Measurements from ENCODE around the gene FBF1. TPM values are rescaled to one million over a fixed set of nuclear protein-coding genes. Genes with fewer than 3 reads are reported as not detected.

The FBF1 gene
- total RNA-seq, 1 donor from 2014 or later, result 15.1 TPM

DNA sequence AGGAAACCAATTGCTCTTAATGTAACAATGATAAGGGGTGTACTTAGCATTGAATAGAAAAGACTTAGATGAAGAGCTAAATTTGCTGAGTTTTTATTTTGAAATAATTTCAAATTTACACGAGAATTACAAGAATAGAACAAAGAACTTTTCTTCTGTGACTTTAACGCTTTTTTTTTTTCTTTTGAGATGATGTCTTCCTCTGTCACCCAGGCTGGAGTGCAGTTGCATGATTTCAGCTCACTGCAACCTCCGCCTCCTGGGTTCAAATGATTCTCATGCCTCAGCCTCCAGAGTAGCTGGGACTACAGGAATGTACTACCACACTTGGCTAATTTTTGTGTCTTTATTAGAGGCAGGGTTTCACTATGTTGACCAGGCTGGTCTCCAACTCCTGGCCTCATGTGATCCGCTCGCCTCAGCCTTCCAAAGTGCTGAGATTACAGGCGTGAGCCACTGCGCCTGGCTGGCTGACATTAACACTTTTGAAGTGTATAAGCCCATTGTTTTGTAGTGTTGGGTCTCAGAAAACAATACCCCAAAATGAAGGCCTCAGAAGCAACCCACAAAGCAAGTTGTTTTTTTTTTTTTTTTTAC, 40.3 kb upstream of the FBF1 start:
- ChIA-PET POLR2A (interaction anchor here (0.5 to 1.6 kb wide), 9 partner anchors 9 to 423 kb away, joined by 3 to 9 read pairs (median 5); partner anchors contain the start of gene MRPL38), CTCF (interaction anchor here (0.8 kb wide), 1 partner anchor 16 kb away, joined by 3 read pairs; no protein-coding TSS in a partner anchor)
- Mint-ChIP-seq H3K27me3 (no peaks in the 10 kb centered on the region), H3K4me1 (peaks cover 30% of the 10 kb centered on the region), H3K36me3 (ENCODE audit: low read depth) (peaks cover 16% of the 10 kb centered on the region), H3K9me3 (no peaks in the 10 kb centered on the region), H3K4me3 (peak overlapping the region; percentile 21), H3K27ac (peak overlapping the region; percentile 100)
- DNase-seq, result no peak
- ATAC-seq (ENCODE audit: low read depth), result no peak
- intact Hi-C loops (cut with micrococcal nuclease), result no loop called here
- TF ChIP-seq, protein P1, sequence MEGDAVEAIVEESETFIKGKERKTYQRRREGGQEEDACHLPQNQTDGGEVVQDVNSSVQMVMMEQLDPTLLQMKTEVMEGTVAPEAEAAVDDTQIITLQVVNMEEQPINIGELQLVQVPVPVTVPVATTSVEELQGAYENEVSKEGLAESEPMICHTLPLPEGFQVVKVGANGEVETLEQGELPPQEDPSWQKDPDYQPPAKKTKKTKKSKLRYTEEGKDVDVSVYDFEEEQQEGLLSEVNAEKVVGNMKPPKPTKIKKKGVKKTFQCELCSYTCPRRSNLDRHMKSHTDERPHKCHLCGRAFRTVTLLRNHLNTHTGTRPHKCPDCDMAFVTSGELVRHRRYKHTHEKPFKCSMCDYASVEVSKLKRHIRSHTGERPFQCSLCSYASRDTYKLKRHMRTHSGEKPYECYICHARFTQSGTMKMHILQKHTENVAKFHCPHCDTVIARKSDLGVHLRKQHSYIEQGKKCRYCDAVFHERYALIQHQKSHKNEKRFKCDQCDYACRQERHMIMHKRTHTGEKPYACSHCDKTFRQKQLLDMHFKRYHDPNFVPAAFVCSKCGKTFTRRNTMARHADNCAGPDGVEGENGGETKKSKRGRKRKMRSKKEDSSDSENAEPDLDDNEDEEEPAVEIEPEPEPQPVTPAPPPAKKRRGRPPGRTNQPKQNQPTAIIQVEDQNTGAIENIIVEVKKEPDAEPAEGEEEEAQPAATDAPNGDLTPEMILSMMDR (IDR thresholded peaks at IDR 0.05), result no peak

DNA sequence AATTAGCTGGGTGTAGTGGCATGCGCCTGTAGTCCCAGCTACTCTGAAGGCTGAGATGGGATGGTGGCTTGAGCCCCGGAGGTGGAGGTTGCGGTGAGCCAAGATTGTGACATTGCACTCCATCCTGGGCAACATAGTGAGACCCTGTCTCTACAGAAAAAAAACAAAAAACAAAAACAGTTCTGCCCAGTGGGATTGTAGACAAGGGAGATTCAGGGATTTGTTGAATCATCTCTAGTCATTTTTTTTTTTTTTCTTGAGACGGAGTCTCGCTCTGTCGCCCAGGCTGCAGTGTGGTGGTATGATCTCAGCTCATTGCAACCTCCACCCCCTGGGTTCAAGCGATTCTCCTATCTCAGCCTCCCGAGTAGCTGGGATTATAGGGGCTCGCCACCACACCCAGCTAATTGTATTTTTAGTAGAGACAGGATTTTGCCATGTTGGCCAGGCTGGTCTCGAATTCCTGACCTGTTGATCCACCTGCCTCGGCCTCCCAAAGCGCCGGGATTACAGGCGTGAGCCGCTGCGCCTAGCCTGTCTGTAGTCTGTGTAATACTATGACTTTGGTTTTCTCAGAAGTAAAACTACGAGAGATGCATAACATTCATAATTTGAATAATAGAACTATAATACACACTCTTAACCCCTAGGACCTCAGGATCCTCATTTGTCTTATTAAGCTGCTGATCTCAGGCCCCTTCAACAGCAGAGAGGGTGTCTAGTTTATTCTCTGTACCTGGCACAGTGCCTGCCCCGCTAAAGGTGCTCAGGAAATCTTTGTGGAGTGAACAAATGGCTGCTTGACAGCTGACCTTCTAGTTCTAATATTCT, 39.6 kb upstream of the FBF1 start:
- ChIA-PET CTCF (interaction anchor here (0.6 to 0.8 kb wide), 2 partner anchors 8 to 17 kb away, joined by 3 read pairs; no protein-coding TSS in a partner anchor), POLR2A (interaction anchor here (0.5 to 1.6 kb wide), 11 partner anchors 10 to 295 kb away, joined by 3 to 10 read pairs (median 5); partner anchors contain the start of gene MRPL38)
- Mint-ChIP-seq H3K36me3 (ENCODE audit: low read depth) (peaks cover 16% of the 10 kb centered on the region), H3K4me1 (peaks cover 37% of the 10 kb centered on the region), H3K27ac (peak overlapping the region; percentile 100), H3K27me3 (no peaks in the 10 kb centered on the region), H3K9me3 (no peaks in the 10 kb centered on the region), H3K4me3 (peak overlapping the region; percentile 100)
- intact Hi-C loops (cut with micrococcal nuclease), result no loop called here
- DNase-seq (no peak), ATAC-seq (ENCODE audit: low read depth) (no peak)
- TF ChIP-seq, protein P1 (IDR thresholded peaks at IDR 0.05), result no peak

DNA sequence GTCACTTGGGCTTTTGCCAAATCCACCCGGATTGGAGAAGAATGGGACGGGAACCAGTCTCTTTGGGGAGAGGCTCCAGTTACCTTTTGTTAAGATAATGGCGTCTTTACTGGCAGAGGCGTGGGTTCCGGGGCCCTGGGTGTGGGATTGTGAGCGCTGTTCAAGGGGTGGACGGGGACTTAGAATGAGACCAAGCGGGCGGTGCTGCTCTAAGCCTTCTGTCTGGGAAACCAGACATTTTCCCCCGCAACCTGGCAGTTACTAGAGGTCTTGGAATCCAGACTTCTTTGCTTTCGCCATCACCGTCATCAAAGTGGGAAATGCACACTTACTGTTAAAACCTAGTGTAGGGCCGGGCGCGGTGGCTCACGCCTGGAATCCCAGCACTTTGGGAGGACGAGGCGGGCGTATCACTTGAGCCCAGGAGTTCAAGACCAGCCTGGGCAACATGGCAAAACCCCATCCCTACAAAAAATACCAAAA, 38.9 kb upstream of the FBF1 start:
- intact Hi-C loops (cut with micrococcal nuclease), result loop anchor here (1.0 to 2.0 kb wide), 7 partner anchors 13 to 194 kb away; partner anchors contain the start of genes FBF1 and WBP2
- ChIA-PET POLR2A (interaction anchor here (0.6 to 1.6 kb wide), 9 partner anchors 10 to 215 kb away, joined by 3 to 9 read pairs (median 4); partner anchors contain the start of gene MRPL38), CTCF (interaction anchor here (0.6 kb wide), 1 partner anchor 9 kb away, joined by 3 read pairs; no protein-coding TSS in a partner anchor)
- Mint-ChIP-seq H3K4me1 (peaks cover 37% of the 10 kb centered on the region), H3K9me3 (no peaks in the 10 kb centered on the region), H3K27me3 (no peaks in the 10 kb centered on the region), H3K27ac (peak overlapping the region; percentile 100), H3K4me3 (peak overlapping the region; percentile 100), H3K36me3 (ENCODE audit: low read depth) (peaks cover 18% of the 10 kb centered on the region)
- DNase-seq, result no peak
- peak; percentile 18 for ATAC-seq (ENCODE audit: low read depth)
- TF ChIP-seq, protein P1 (IDR thresholded peaks at IDR 0.05), result no peak

DNA sequence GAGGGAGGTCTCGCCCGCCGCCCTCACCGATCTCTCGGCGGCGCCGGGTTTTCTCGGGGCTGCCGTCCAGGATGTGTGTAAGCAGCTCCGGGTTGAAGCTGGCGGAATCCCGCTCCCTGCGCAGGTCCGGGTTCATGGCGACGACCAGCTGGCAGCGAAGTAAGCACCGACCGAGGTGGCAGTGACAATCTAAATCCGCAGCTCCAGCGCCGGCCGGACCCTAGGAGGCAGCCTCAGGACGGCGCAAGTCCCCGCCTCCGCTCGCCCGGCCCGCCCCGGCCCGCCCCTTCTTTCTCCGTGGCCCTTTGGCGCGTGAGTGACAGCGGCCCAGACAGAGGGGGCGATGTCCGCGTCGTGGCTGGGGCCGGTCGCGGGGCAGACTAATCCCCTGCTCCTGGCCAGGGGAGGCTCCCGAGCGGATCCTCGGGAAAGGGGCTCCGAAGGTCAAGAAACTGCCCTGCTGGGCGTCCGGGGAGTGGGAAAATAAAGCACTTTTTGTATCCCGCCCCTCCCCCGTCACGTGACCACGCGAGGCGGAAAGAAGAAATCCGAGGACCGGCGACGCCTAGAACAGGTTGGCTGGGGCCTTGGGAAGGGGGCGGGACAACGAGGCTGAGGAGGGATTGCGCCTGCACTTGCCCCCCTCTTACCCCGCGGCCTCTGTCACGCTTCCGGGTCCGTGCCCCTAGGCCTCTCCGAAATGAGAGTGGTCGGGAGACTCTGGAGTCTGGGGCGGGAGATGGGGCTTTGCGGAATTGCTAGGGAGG, 38.3 kb upstream of the FBF1 start, which contains the start of the genes ACOX1 and TEN1:
ACOX1 (minus strand) TSS at position 229 of the 767 bp plus-strand sequence; CDS start at position 136, 93 bp downstream.
TEN1 (plus strand) TSS at position 303 of the 767 bp plus-strand sequence. CDS start 6,953 bp downstream, outside the sequence.
- ATAC-seq (ENCODE audit: low read depth), result peak; percentile 94
- DNase-seq, result peak; percentile 91
- ChIA-PET CTCF (interaction anchor here (1.4 kb wide), 1 partner anchor 35 kb away, joined by 4 read pairs; no protein-coding TSS in a partner anchor), POLR2A (interaction anchor here (0.6 to 1.6 kb wide), 18 partner anchors 9 to 293 kb away, joined by 3 to 15 read pairs (median 3); partner anchors contain the start of genes FBF1 and WBP2)
- peaks cover 37% of the 10 kb centered on the region for H3K4me1 Mint-ChIP-seq
- no peaks in the 10 kb centered on the region for H3K9me3 Mint-ChIP-seq
- TF ChIP-seq, protein P1 (IDR thresholded peaks at IDR 0.05), result no peak
- H3K27ac Mint-ChIP-seq, result peak within 1 kb of the TSS; percentile 100
- H3K4me3 Mint-ChIP-seq, result peak within 1 kb of the TSS; percentile 100
- peaks cover 18% of the 10 kb centered on the region for H3K36me3 Mint-ChIP-seq (ENCODE audit: low read depth)
- intact Hi-C loops (cut with micrococcal nuclease), result loop anchor here (1.0 to 2.0 kb wide), 7 partner anchors 13 to 194 kb away; partner anchors contain the start of genes FBF1 and WBP2
- H3K27me3 Mint-ChIP-seq, result no peaks in the 10 kb centered on the region
